Hepatocyte (in vitro differentiated cells): ENCODE data around the gene BLVRB. TPM values are rescaled to one million over a fixed set of nuclear protein-coding genes. Genes with fewer than 3 reads are reported as not detected.
"Not testable (repeated sequence)": the region's sequence is repeated elsewhere in the genome, so short reads cannot be mapped to it uniquely, and the experiment has no call there.

ENCODE experiments used
- DNase-seq: peaks from one replicate; pipeline ENCODE4 v3.0.0-alpha.2; 2016; ENCODE audit warnings: low spot score
- H2AFZ ChIP-seq: fragments of 200-600 bp; sonication (generic); 2 replicates; pipeline ENCODE4 v1.6.0; 2016; ENCODE audit warnings: antibody characterized with exemption, mild to moderate bottlenecking
- H3K27ac ChIP-seq: fragments of 200-600 bp; sonication (generic); 2 replicates; pipeline ENCODE4 v1.5.1; 2016; ENCODE audit warnings: mild to moderate bottlenecking
- H3K27me3 ChIP-seq: fragments of 200-600 bp; sonication (generic); 2 replicates; pipeline ENCODE4 v1.6.1; 2016
- H3K36me3 ChIP-seq: fragments of 200-600 bp; sonication (generic); replicated peaks from 2 replicates; pipeline ENCODE4 v1.5.1; 2016; ENCODE audit warnings: low read depth; ENCODE audit not compliant: insufficient read depth
- H3K4me1 ChIP-seq: fragments of 200-600 bp; sonication (generic); 2 replicates; pipeline ENCODE4 v1.5.1; 2016; ENCODE audit warnings: mild to moderate bottlenecking, moderate library complexity; ENCODE audit not compliant: insufficient read depth
- H3K4me2 ChIP-seq: fragments of 200-600 bp; sonication (generic); 2 replicates; pipeline ENCODE4 v1.6.0; 2016
- H3K4me3 ChIP-seq: fragments of 200-600 bp; sonication (generic); 2 replicates; pipeline ENCODE4 v1.5.1; 2016; ENCODE audit warnings: mild to moderate bottlenecking
- H3K79me2 ChIP-seq: fragments of 200-600 bp; sonication (generic); 2 replicates; pipeline ENCODE4 v1.6.0; 2017; ENCODE audit warnings: mild to moderate bottlenecking
- H3K9me2 ChIP-seq: fragments of 200-600 bp; sonication (generic); replicated peaks from 2 replicates; pipeline ENCODE4 v1.6.0; 2017; ENCODE audit warnings: mild to moderate bottlenecking; ENCODE audit not compliant: insufficient read depth
- H3K9me3 ChIP-seq: fragments of 200-600 bp; sonication (generic); 2 replicates; pipeline ENCODE4 v1.5.1; 2016; ENCODE audit warnings: low read depth, mild to moderate bottlenecking
- H4K20me1 ChIP-seq: fragments of 200-600 bp; sonication (generic); 2 replicates; pipeline ENCODE4 v1.6.0; 2016; ENCODE audit warnings: mild to moderate bottlenecking; ENCODE audit not compliant: insufficient read depth, poor library complexity, severe bottlenecking
- CTCF ChIP-seq: fragments of 200-600 bp; sonication (generic); IDR thresholded peaks from 2 replicates; pipeline ENCODE4 v1.5.1; 2016; ENCODE audit warnings: antibody characterized with exemption, mild to moderate bottlenecking; ENCODE audit not compliant: poor library complexity
- EZH2 ChIP-seq: fragments of 200-600 bp; sonication (generic); IDR thresholded peaks from 2 replicates; pipeline ENCODE4 v1.6.1; 2016; ENCODE audit warnings: antibody characterized with exemption, mild to moderate bottlenecking, borderline replicate concordance
- EZH2phosphoT487 ChIP-seq: fragments of 200-600 bp; sonication (generic); IDR thresholded peaks from one replicate; pipeline ENCODE4 v1.6.1; 2018; ENCODE audit warnings: antibody characterized with exemption, mild to moderate bottlenecking, low read depth, moderate library complexity; ENCODE audit not compliant: unreplicated experiment, severe bottlenecking
- WGBS: methylation state at CpG from one replicate; pipeline ENCODE4 v1.1.6; 2016; ENCODE audit warnings: low lambda C conversion rate; ENCODE audit errors: missing lambda C conversion rate; 5-methylcytosine and 5-hydroxymethylcytosine counted together
- polyA plus RNA-seq: library from polyadenylated mRNA; unstranded; fragments of >200 nt; fragmentation: Nextera tagmentation; extraction: Ambion mirVana; gene quantifications from 2 replicates; pipeline ENCODE4 v1.2.1, GENCODE V29; 2016
- total RNA-seq: library from RNA; depleted of rRNA; stranded (reverse); fragments of >200 nt; gene quantifications from 2 replicates; pipeline ENCODE4 v1.2.3, GENCODE V29; 2014

Gene BLVRB
- total and polyA plus RNA-seq, 2 experiments from 2014 or later, result 114 to 157 TPM

GRCh38 chr19:40433391-40434216 is 31.9 kb downstream of the BLVRB start:
- no peaks in the 10 kb centered on the region for H3K9me3 ChIP-seq
- peak; percentile 96 for DNase-seq
- peaks cover 19% of the 10 kb centered on the region for H3K4me1 ChIP-seq
- TF ChIP-seq CTCF (no peak), EZH2 (no peak), EZH2phosphoT487 (no peak)
- H3K36me3 ChIP-seq, result no peaks in the 10 kb centered on the region
- peak overlapping the region; percentile 97 for H3K27ac ChIP-seq
- H3K27me3 ChIP-seq, result no peaks in the 10 kb centered on the region
- H4K20me1 ChIP-seq, result no peaks in the 10 kb centered on the region
- peak overlapping the region; percentile 52 for H2AFZ ChIP-seq
- WGBS, result 3% methylated on average over 22 of the region's 50 CpGs
- H3K4me2 ChIP-seq, result peak overlapping the region; percentile 76
- peaks cover 14% of the 10 kb centered on the region for H3K79me2 ChIP-seq
- no peaks in the 10 kb centered on the region for H3K9me2 ChIP-seq
- peak overlapping the region; percentile 31 for H3K4me3 ChIP-seq

- not testable (repeated sequence) for H3K9me3 ChIP-seq, H4K20me1 ChIP-seq, H3K9me2 ChIP-seq, H3K36me3 ChIP-seq, DNase-seq, H3K27me3 ChIP-seq, H3K4me3 ChIP-seq
- H3K4me2 ChIP-seq, result peak overlapping the region; percentile 76
- peak overlapping the region; percentile 97 for H3K27ac ChIP-seq
- H3K4me1 ChIP-seq, result peaks cover 19% of the 10 kb centered on the region
- peak overlapping the region; percentile 52 for H2AFZ ChIP-seq
- WGBS, result 65% methylated on average over 7 of the region's 7 CpGs
- H3K79me2 ChIP-seq, result peaks cover 14% of the 10 kb centered on the region
Measured at GRCh38 chr19:40432760-40433159, 32.8 kb downstream of the BLVRB start.

GRCh38 chr19:40431698-40432097 is 33.8 kb downstream of the BLVRB start:
- H3K79me2 ChIP-seq, result peaks cover 14% of the 10 kb centered on the region
- no peaks in the 10 kb centered on the region for H3K9me2 ChIP-seq
- no peaks in the 10 kb centered on the region for H3K36me3 ChIP-seq
- no peak overlapping the region for H2AFZ ChIP-seq
- H3K27me3 ChIP-seq, result no peaks in the 10 kb centered on the region
- DNase-seq, result no peak
- no peaks in the 10 kb centered on the region for H4K20me1 ChIP-seq
- H3K4me1 ChIP-seq, result peaks cover 19% of the 10 kb centered on the region
- TF ChIP-seq EZH2 (no peak), CTCF (no peak), EZH2phosphoT487 (no peak)
- H3K4me2 ChIP-seq, result no peak overlapping the region
- H3K4me3 ChIP-seq, result no peak overlapping the region
- no peaks in the 10 kb centered on the region for H3K9me3 ChIP-seq
- 99% methylated on average over 3 of the region's 3 CpGs for WGBS
- peak overlapping the region; percentile 97 for H3K27ac ChIP-seq

GRCh38 chr19:40430242-40430641 is 35.3 kb downstream of the BLVRB start:
- not testable (repeated sequence) for H3K4me3 ChIP-seq, H3K36me3 ChIP-seq, H3K27ac ChIP-seq, DNase-seq, H4K20me1 ChIP-seq, H3K9me2 ChIP-seq, H3K9me3 ChIP-seq, H3K4me2 ChIP-seq, H2AFZ ChIP-seq, H3K27me3 ChIP-seq
- 97% methylated on average over 10 of the region's 10 CpGs for WGBS
- H3K4me1 ChIP-seq, result peaks cover 19% of the 10 kb centered on the region
- H3K79me2 ChIP-seq, result peaks cover 14% of the 10 kb centered on the region

GRCh38 chr19:40428197-40428596 is 37.3 kb downstream of the BLVRB start:
- 98% methylated on average over 7 of the region's 7 CpGs for WGBS
- Histone ChIP-seq H3K4me1 (peaks cover 15% of the 10 kb centered on the region), H3K79me2 (peaks cover 33% of the 10 kb centered on the region)
- H3K9me3 ChIP-seq, DNase-seq, H3K4me3 ChIP-seq, H3K27ac ChIP-seq, H3K9me2 ChIP-seq, H3K27me3 ChIP-seq, H2AFZ ChIP-seq, H4K20me1 ChIP-seq, H3K4me2 ChIP-seq, H3K36me3 ChIP-seq: not testable (repeated sequence)
